Fibroblast of lung (primary cell): ENCODE measurements around the gene DPP7.

Experiments used
- CTCF ChIP-seq, 2 donors: IDR thresholded peaks in 1 of 2; conservative IDR thresholded peaks in 1 of 2; 1 replicate in 1 of 2; 2 replicates in 1 of 2; pipeline ENCODE4 v1.5.1; 2011 to 2012; ENCODE audit warnings: low read length in 2 of 2, control low read depth in 1 of 2, inconsistent platforms in 1 of 2, low read depth in 1 of 2, mild to moderate bottlenecking in 1 of 2
- EZH2 ChIP-seq: IDR thresholded peaks from 2 replicates; pipeline ENCODE4 v1.5.1; 2012; ENCODE audit warnings: low read length, control low read depth, mild to moderate bottlenecking; ENCODE audit errors: missing control alignments

- TF ChIP-seq CTCF (conservative IDR thresholded peaks at IDR 0.05 in 1 of 2, IDR thresholded peaks at IDR 0.05 in 1 of 2; ENCODE audit: low read depth in 1 of 2, low read length in 2 of 2) (no peak), EZH2 (no peak)
Measured at GRCh38 chr9:137082222-137082924, 32.2 kb downstream of the DPP7 start.
